NCI-H2227 (cell line): ENCODE data around the gene RBM38.
"Not testable (repeated sequence)": the region's sequence is repeated elsewhere in the genome, so short reads cannot be mapped to it uniquely, and the experiment has no call there.

ENCODE experiments used
- DNase-seq: peaks from one replicate; lab custom pipeline; 2025; ENCODE audit not compliant: unreplicated experiment; lab: John Stamatoyannopoulos, UW

Gene RBM38

GRCh38 chr20:57416296-57417022 lies 25.3 kb downstream of the RBM38 start:
- DNase-seq, result no peak

- no peak for DNase-seq
Measured at GRCh38 chr20:57417051-57417689, 26.0 kb downstream of the RBM38 start.

DNA sequence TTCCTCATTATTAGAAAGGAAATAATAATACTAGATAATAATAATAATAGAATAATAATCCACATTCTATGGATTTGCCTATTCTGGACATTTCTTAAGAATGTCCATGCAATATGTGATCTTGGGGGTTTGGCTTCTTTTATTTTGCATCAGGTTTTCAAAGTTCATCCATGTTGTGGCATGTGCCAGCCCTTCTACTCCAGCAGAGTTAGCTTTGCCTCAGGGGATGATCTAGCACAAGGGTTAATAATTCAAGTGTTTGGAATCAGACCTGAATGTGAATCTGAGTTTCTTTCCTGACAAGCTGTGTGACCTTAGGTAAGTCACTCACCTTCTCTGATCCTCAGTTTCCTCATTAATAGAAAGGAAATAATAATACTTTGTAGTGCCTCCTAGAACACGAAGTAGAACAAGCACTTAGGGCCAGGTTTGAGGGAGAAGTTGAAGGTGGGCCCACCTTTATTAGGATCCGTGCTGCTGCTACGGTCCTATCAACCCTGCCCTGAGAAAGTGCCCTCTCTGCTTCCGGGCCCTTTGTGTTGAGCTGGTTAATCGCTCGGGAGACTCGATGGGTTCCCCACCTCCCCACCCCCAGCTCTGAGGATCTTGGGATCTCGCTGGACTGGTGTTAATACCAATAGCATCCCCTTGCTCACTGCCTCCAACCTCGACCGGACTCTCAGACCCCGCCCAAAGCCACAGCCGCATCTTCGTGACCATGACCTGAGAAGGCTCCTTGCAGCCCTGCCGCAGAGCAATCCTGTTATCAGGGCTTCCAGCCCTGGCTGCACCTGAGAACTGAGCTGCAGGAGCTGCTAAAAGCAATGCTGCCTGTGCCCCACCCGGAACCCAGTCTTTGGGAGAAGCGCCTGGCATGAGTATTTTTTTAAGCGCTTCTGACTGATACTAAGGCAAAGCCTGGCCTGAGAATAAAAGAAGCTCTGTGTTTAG lies 26.9 kb downstream of the RBM38 start:
- peak; percentile 23 for DNase-seq

DNA sequence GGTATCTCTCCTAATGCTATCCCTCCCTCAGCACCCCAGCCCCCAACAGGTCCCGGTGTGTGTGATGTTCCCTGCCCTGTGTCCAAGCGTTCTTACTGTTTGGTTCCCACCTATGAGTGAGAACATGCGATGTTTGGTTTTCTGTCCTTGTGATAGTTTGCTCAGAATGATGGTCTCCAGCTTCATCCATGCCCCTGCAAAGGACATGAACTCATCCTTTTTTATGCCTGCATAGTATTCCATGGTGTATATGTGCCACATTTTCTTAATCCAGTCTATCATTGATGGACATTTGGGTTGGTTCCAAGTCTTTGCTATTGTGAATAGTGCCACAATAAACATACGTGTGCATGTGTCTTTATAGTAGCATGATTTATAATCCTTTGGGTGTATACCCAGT lies 28.3 kb downstream of the RBM38 start:
- DNase-seq, result not testable (repeated sequence)

DNA sequence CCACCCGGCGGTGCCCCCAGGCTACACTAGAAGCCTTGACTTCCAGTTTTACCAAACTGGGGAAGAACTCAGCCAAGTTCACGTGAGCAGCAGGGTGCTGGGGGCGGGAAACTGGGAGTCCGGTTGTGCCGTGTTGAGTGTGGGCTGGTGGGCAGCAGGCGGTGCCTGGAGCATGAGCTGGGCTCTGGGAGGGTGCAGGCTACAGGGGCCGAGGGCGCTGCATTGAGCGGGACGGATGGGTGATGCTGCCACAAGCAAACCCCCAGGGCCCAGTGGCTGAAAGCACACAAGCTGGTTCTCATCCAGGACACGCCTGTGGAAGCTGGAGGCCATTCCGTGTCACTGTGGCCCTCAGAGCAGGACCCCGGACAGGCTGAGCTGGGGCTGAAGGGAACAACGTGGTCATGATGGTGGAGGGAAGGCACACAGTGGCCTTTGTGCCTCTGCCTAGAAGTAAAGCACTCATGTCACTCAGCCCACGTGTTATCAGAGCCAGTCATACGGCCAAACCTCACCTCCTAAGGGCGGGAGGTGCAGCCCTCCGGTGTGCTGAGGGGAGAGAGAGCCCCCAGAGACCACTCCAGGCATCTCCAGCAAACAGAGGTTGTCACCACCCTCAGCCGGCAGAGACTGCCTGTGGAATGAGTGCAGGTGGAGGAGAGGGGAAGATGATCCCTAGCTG lies 29.5 kb downstream of the RBM38 start:
- no peak for DNase-seq

DNA sequence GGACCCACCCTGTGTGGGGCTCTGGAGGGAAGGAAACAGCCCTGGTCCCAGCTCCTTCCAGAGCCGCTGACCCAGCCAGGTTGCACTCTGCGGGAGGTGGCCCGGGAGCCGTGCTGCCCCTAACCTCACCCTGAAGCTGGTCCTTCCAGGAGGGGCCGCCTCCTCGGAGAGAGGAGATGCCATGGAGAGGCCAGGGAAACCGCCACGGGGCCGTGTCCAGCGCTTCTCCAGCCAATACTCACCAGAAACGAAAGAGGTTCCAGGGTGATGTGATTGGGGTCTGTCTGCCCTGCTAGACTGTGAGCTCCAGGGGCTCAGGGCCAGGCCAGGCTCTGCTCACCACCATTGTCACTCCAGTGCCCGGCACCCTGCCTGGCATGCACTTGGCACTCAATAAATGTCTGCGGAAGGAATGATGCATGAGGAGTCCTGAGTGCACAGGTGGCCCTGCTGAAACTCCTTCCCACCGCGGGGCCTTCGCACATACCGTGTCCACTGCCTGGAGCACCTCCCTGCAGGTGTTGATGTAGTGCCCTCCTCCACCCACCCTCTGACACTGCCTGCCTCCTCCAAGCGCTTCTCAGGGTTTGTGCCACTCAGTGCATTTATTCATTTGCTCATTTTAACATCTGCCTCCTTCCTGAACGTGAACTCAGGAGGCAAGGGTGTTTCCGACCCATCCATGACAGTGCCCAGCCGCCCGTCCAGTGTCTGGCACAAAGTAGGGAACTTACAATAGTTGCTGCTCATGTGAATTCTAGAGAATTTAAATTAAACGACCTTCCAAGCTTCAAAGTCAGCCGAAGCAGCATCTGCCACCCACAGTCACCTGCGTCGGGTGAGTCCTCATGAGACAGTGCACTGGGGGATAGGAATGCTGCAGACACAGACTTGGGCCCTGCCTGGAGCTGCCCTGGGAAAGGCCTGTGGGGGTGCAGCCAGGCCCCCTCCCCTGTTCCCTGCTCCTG lies 30.3 kb downstream of the RBM38 start:
- no peak for DNase-seq

DNA sequence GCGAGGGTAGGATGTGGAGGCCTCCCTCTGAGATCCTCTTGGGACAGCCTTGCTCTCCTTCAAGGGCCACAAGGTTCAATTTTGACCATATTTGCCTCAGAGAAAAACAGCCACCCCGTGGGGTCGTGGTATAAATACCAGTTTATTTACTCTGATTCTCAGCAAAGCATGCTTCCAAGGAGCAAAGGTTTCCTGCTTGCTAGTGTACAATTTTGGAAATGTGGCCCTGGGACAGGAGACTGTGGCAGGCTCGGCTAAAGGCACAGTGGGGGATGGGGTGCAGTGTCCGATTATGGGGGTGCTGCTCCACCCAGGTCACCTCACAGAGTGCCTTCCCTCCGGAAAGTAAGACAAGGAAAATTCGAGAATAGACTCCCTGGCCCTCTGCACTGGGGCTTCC lies 31.1 kb downstream of the RBM38 start:
- no peak for DNase-seq

GRCh38 chr20:57425150-57426013 lies 34.2 kb downstream of the RBM38 start:
- no peak for DNase-seq

DNA sequence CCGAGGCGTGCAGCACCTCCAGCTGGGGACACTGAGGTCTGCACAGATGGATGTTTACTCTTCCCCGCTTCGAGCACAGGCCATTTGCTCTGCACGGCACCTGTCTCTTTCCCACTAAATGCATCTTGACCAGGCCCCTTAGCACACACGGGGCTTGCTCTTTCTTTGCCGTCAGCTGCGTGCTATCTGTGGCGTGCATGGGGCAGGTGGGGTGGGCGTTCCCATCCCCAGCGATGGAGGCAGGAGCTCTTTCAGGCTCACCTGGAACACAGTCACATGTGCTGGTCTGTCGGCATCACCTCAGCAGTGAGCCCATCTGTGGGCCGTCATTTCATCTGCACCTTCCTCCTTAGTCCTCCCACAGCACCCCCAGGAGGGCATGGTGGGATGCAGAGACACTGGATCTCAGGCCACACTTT lies 35.1 kb downstream of the RBM38 start:
- DNase-seq, result no peak

GRCh38 chr20:57426831-57427230 lies 35.6 kb downstream of the RBM38 start:
- DNase-seq, result no peak

- no peak for DNase-seq
Measured at GRCh38 chr20:57428324-57429158, 37.3 kb downstream of the RBM38 start.

DNA sequence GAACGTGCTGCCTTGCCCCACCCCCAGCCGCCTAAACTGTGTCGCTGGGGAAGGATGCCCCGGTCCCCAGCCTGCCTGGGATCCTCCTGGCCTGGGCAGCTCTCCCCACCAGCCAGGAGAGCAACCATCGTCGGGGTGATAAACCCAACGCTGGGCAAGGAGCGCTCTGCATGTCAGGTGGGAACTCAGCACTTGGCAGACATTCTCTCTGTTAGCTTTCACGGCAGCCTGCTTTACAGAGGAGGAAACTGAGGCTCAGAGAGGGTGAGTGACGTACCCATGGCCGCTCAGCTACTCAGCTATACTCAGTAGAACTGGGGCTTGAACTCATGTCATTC lies 37.9 kb downstream of the RBM38 start:
- no peak for DNase-seq

DNA sequence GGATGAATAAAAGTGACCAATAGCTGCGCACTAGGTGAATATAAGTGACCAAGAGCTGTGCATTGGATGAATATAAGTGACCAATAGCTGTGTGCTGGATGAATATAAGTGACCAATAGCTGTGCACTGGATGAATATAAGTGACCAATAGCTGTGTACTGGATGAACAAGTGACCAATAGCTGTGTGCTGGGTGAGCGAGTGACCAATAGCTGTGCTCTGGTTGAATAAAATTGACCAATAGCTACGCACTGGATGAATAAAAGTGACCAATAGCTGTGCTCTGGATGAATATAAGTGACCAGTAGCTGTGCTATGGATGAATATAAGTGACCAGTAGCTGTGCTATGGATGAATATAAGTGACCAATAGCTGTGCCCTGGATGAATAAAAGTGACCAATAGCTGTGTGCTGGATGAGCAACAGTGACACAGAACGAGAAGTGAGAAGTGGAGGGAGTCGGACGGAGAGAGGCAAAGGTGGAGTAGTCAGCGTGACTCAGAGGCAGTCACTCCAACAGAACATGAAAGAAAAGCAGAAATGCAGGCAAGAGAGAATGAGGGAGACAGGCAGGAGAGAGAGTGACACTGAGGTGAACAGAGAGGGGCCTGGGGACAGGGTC lies 38.5 kb downstream of the RBM38 start:
- DNase-seq, result no peak

DNA sequence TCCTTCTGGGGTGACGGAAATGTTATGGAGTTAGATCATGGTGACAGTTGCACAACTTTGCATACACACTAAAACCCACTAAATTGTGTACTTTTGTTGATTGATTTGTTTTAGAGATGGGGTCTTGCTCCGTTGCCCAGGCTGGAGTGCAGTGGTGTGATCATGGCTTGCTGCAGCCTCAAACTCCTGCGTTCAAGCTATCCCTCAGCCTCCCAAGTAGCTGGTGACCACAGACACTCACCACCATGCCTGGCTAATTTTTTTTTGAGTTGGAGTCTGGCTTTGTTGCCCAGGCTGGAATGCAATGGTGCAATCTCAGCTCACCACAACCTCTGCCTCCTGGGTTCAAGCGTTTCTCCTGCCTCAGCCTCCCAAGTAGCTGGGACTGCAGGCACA lies 39.0 kb downstream of the RBM38 start:
- not testable (repeated sequence) for DNase-seq

DNA sequence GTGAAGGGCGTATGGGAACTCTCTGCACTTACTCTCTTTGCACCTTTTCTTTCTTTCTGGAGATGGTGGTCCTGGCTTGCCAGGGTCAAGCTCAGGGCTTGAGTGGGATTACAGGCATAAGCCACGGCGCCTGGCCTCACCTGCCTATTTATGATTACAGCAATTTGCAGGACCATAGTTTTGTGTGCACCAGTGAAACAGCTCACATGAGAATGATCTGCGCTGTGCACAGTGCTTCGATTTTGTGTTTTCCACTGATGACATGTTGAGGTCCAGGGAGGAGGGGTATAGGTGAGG lies 40.3 kb downstream of the RBM38 start:
- no peak for DNase-seq

GRCh38 chr20:57432480-57432861 lies 41.3 kb downstream of the RBM38 start:
- DNase-seq, result no peak

GRCh38 chr20:57432862-57433491 lies 41.8 kb downstream of the RBM38 start:
- DNase-seq, result no peak
